Progenitor cell of endocrine pancreas (in vitro differentiated cells): Measurements from ENCODE around the gene PHF21A. TPM values are rescaled to one million over a fixed set of nuclear protein-coding genes. Genes with fewer than 3 reads are reported as not detected.

ENCODE experiments used
- DNase-seq: peaks from one replicate; pipeline ENCODE4 v3.0.0; 2021; ENCODE audit warnings: low spot score; ENCODE audit not compliant: unreplicated experiment
- H3K27ac Mint-ChIP-seq: 2 replicates; pipeline ENCODE4 v1.8.0; 2021; ENCODE audit warnings: mild to moderate bottlenecking, moderate library complexity, mixed read lengths
- H3K27me3 Mint-ChIP-seq: 2 replicates; pipeline ENCODE4 v1.8.0; 2021; ENCODE audit warnings: mixed read lengths
- H3K36me3 Mint-ChIP-seq: 2 replicates; pipeline ENCODE4 v1.8.0; 2022; ENCODE audit warnings: mixed read lengths; ENCODE audit not compliant: insufficient read depth
- H3K4me1 Mint-ChIP-seq: 2 replicates; pipeline ENCODE4 v1.8.0; 2021; ENCODE audit warnings: low read depth, mixed read lengths
- H3K4me3 Mint-ChIP-seq: 2 replicates; pipeline ENCODE4 v1.8.0; 2021; ENCODE audit warnings: low read depth, mild to moderate bottlenecking, moderate library complexity, mixed read lengths
- H3K9me3 Mint-ChIP-seq: 2 replicates; pipeline ENCODE4 v1.8.0; 2021; ENCODE audit warnings: low read depth, mixed read lengths
- total RNA-seq: library from RNA; stranded (reverse); gene quantifications from 2 replicates; pipeline ENCODE4 v1.2.1, GENCODE V29; 2021
- TF ChIP-seq, protein P1 (sequence below): fragments of 200-600 bp; sonication (generic); IDR thresholded peaks from one replicate; pipeline ENCODE4 v1.5.0; 2021; ENCODE audit warnings: antibody characterized with exemption, mild to moderate bottlenecking; ENCODE audit not compliant: unreplicated experiment

PHF21A gene
- total RNA-seq, 1 donor from 2014 or later: 70.1 TPM

DNA sequence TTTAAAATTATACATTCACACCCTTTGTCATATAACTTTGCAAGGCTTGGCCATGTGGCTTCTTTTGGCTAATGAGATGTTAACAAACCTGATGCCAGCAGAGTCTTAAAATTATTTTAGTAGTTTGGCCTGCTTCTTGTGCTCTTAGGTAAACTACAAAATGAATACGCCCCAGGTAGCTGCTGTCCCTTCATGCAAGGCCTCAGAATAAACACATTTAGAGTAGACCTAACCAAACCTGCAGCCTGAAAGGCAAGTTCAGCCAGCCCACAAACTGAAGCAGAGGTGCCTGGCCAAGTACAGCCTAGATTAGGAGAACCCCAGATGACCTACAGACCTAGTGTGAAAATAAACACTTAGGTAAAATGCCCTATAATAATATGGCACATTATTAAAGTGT lies 50.2 kb downstream of the PHF21A start:
- H3K36me3 Mint-ChIP-seq: peaks cover 6% of the 10 kb centered on the region

DNA sequence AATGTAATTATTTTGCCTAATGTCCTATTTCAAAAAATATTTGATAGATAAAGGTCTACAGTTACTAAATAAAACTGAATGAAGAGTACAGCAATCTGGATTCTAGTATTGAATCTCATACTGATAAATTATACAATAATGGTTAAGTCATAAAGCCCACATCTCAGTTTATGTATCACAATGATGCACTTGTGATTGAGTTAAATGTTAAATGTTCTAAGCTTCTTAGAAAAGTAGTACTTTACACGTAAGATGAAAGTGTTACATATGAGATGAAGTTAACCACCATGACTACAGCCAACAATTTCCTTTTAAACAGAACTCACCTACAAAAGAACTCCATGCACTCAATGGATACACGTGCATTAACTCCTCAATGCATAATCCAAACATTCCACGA lies 51.7 kb downstream of the PHF21A start:
- H3K27me3 Mint-ChIP-seq: no peaks in the 10 kb centered on the region
- no peaks in the 10 kb centered on the region for H3K9me3 Mint-ChIP-seq
- no peak overlapping the region for H3K27ac Mint-ChIP-seq
- peaks cover 4% of the 10 kb centered on the region for H3K36me3 Mint-ChIP-seq
- DNase-seq: no peak
- TF ChIP-seq, protein P1, sequence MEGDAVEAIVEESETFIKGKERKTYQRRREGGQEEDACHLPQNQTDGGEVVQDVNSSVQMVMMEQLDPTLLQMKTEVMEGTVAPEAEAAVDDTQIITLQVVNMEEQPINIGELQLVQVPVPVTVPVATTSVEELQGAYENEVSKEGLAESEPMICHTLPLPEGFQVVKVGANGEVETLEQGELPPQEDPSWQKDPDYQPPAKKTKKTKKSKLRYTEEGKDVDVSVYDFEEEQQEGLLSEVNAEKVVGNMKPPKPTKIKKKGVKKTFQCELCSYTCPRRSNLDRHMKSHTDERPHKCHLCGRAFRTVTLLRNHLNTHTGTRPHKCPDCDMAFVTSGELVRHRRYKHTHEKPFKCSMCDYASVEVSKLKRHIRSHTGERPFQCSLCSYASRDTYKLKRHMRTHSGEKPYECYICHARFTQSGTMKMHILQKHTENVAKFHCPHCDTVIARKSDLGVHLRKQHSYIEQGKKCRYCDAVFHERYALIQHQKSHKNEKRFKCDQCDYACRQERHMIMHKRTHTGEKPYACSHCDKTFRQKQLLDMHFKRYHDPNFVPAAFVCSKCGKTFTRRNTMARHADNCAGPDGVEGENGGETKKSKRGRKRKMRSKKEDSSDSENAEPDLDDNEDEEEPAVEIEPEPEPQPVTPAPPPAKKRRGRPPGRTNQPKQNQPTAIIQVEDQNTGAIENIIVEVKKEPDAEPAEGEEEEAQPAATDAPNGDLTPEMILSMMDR: no peak
- no peaks in the 10 kb centered on the region for H3K4me1 Mint-ChIP-seq
- no peak overlapping the region for H3K4me3 Mint-ChIP-seq

More for the DNA sequence above, 50.2 kb downstream of the PHF21A start:
- no peak overlapping the region for H3K27ac Mint-ChIP-seq
- DNase-seq: no peak
- TF ChIP-seq, protein P1: no peak
- no peaks in the 10 kb centered on the region for H3K4me1 Mint-ChIP-seq
- no peaks in the 10 kb centered on the region for H3K27me3 Mint-ChIP-seq
- no peak overlapping the region for H3K4me3 Mint-ChIP-seq
- no peaks in the 10 kb centered on the region for H3K9me3 Mint-ChIP-seq

DNA sequence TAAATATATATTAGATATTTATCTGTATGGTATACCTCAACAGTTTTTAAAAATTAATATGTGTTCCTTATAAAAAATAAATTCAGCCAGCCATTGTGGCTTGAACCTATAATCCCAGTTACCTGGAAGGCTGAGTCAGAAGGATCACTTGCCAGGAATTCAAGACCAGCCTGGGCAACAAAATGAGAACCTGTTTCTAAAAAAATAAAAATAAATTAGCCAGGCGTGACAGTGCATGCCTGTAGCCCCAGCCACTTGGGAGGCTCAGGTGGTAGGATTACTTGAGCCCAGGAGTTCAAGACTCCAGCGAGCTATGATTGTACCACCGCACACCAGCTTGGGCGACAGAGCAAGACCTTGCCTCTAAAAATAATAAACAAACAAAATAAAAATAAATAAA lies 54.9 kb downstream of the PHF21A start:
- no peak for DNase-seq
- Mint-ChIP-seq H3K27me3 (no peaks in the 10 kb centered on the region), H3K27ac (no peak overlapping the region), H3K9me3 (peaks cover 4% of the 10 kb centered on the region), H3K4me3 (no peak overlapping the region), H3K4me1 (no peaks in the 10 kb centered on the region), H3K36me3 (peaks cover 8% of the 10 kb centered on the region)
- TF ChIP-seq, protein P1: no peak

DNA sequence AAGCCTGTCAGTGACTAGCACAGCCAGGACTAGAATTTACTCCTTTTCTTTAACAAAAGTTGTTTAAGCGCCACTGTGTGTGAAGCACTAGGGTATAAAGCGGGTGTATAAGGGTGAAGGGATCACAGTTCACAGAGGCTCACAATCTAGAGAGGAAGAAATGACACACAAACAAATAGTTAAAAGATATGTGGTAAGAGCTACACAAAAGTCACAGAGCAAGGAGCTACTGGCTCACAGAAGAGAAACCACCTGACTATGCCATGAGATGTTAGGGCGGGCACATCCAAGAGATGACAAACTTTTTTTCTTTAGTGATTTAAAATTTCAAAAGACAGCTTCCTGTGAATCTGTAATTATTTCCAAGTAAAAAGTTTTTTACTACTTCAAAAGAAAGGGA lies 55.6 kb downstream of the PHF21A start:
- DNase-seq: no peak
- H3K27me3 Mint-ChIP-seq: no peaks in the 10 kb centered on the region
- H3K27ac Mint-ChIP-seq: no peak overlapping the region
- H3K36me3 Mint-ChIP-seq: peaks cover 13% of the 10 kb centered on the region
- TF ChIP-seq, protein P1: no peak
- H3K4me3 Mint-ChIP-seq: no peak overlapping the region
- no peaks in the 10 kb centered on the region for H3K4me1 Mint-ChIP-seq
- peaks cover 7% of the 10 kb centered on the region for H3K9me3 Mint-ChIP-seq

DNA sequence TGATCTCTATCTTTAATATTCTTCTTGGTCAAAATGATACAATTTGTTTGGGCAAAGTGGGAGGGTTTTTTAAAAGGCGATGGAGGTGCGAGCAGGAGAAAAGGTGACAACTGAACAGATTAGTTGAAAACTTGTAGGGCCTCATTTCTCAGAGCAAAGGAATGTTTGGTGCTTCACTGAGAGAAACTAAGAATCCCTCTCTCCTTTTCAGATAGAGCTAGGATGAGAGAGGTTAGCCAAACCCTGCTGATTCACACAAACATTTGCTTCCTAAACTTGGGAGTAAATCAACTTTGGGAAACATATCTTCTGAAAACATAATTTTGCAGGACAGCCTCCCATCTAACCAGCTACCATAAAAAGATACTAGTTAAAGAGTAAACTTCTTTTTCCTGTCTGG lies 57.0 kb downstream of the PHF21A start:
- peaks cover 9% of the 10 kb centered on the region for H3K9me3 Mint-ChIP-seq
- H3K27ac Mint-ChIP-seq: no peak overlapping the region
- H3K4me3 Mint-ChIP-seq: no peak overlapping the region
- no peaks in the 10 kb centered on the region for H3K4me1 Mint-ChIP-seq
- DNase-seq: no peak
- TF ChIP-seq, protein P1: no peak
- no peaks in the 10 kb centered on the region for H3K27me3 Mint-ChIP-seq
- peaks cover 15% of the 10 kb centered on the region for H3K36me3 Mint-ChIP-seq
